PC-3 (cell line): Measurements from ENCODE around the gene DGKB. TPM values are rescaled to one million over a fixed set of nuclear protein-coding genes. Genes with fewer than 3 reads are reported as not detected.

Experiments
- ATAC-seq: fragments of 200-7000 bp; cut with Tn5 transposase; 2 replicates; pipeline ENCODE4 v1.9.1; 2020; ENCODE audit warnings: mild to moderate bottlenecking, moderate library complexity
- BruUV-seq: library from RNA; stranded (reverse); fragments of 400-500 nt; replicated peaks from 2 replicates; lab custom pipeline; 2021; lab: Mats Ljungman, UMichigan
- CTCF ChIA-PET: fragments of 300-600 bp; sonication (Branson Sonifier 250); formaldehyde crosslinking; loops from one replicate; lab custom pipeline; 2022; ENCODE audit warnings: antibody characterized with exemption; lab: Charles Lee
- POLR2A ChIA-PET: fragments of 300-600 bp; sonication (Branson Sonifier 250); formaldehyde crosslinking; loops from one replicate; lab custom pipeline; 2022; ENCODE audit warnings: antibody characterized with exemption; ENCODE audit not compliant: unreplicated experiment; lab: Charles Lee
- DNase-seq: peaks from one replicate; pipeline ENCODE4 v3.0.0-alpha.2; 2015
- H2AFZ ChIP-seq: fragments of 300-600 bp; sonication (generic); 2 replicates; pipeline ENCODE4 v1.6.0; 2016; ENCODE audit warnings: antibody characterized with exemption, low read length
- H3F3A ChIP-seq: fragments of 300-600 bp; sonication (generic); one replicate; pipeline ENCODE4 v1.6.0; 2017; ENCODE audit warnings: antibody characterized with exemption, low read length, control low read depth, mild to moderate bottlenecking; ENCODE audit not compliant: unreplicated experiment
- H3K27ac ChIP-seq: fragments of 300-600 bp; sonication (generic); 2 replicates; pipeline ENCODE4 v1.5.1; 2016; ENCODE audit warnings: mild to moderate bottlenecking, low read length
- H3K27me3 ChIP-seq: fragments of 300-600 bp; sonication (generic); 2 replicates; pipeline ENCODE4 v1.6.1; 2016; ENCODE audit warnings: low read length, mixed read lengths
- H3K36me3 ChIP-seq: fragments of 300-600 bp; sonication (generic); 2 replicates; pipeline ENCODE4 v1.6.1; 2016; ENCODE audit warnings: low read depth, mixed run types, low read length, mixed read lengths
- H3K4me1 ChIP-seq: fragments of 300-600 bp; sonication (generic); 2 replicates; pipeline ENCODE4 v1.5.1; 2016; ENCODE audit warnings: low read length; ENCODE audit not compliant: insufficient read depth
- H3K4me2 ChIP-seq: fragments of 300-600 bp; sonication (generic); 2 replicates; pipeline ENCODE4 v1.6.0; 2016; ENCODE audit warnings: low read length
- H3K4me3 ChIP-seq: fragments of 300-600 bp; sonication (generic); 2 replicates; pipeline ENCODE4 v1.5.1; 2016; ENCODE audit warnings: mild to moderate bottlenecking, low read length, mixed read lengths
- H3K79me2 ChIP-seq: fragments of 300-600 bp; sonication (generic); 2 replicates; pipeline ENCODE4 v1.6.1; 2017; ENCODE audit warnings: low read length, mixed read lengths
- H3K9ac ChIP-seq: fragments of 300-600 bp; sonication (generic); 2 replicates; pipeline ENCODE4 v1.6.0; 2016; ENCODE audit warnings: mild to moderate bottlenecking, low read length
- H3K9me2 ChIP-seq: fragments of 300-600 bp; sonication (generic); replicated peaks from 2 replicates; pipeline ENCODE4 v1.6.1; 2016; ENCODE audit warnings: mixed run types, low read length, mixed read lengths
- H3K9me3 ChIP-seq: fragments of 300-600 bp; sonication (generic); 2 replicates; pipeline ENCODE4 v1.6.1; 2016; ENCODE audit warnings: low read length, mixed read lengths
- H4K20me1 ChIP-seq: fragments of 300-600 bp; sonication (generic); 2 replicates; pipeline ENCODE4 v1.6.1; 2016; ENCODE audit warnings: low read length, mixed read lengths
- CTCF ChIP-seq: fragments of 300-600 bp; sonication (generic); conservative IDR thresholded peaks from 2 replicates; pipeline ENCODE4 v1.5.1; 2017; ENCODE audit warnings: antibody characterized with exemption, low read depth, mild to moderate bottlenecking, low read length
- EZH2 ChIP-seq: fragments of 300-600 bp; sonication (generic); IDR thresholded peaks from one replicate; pipeline ENCODE4 v1.6.1; 2017; ENCODE audit warnings: antibody characterized with exemption, mild to moderate bottlenecking, low read length; ENCODE audit not compliant: unreplicated experiment
- EZH2phosphoT487 ChIP-seq: fragments of 300-600 bp; sonication (generic); IDR thresholded peaks from 2 replicates; pipeline ENCODE4 v1.6.1; 2018; ENCODE audit warnings: mild to moderate bottlenecking, antibody characterized with exemption, low read length, borderline replicate concordance
- intact Hi-C: fragments of 100-400 bp; cut with micrococcal nuclease; formaldehyde crosslinking; loops from 2 replicates; pipeline ENCODE4 v1.9.0; 2023
- total RNA-seq: library from RNA; depleted of rRNA; stranded (reverse); fragments of >200 nt; gene quantifications from 2 replicates; pipeline ENCODE4 v1.2.3, GENCODE V29; 2014

DGKB gene
- total RNA-seq, 1 experiment from 2014 or later = 0.15 TPM

- Histone ChIP-seq H3K9me3 (no peaks in the 10 kb centered on the region), H3K4me3 (no peak overlapping the region; the same call in 1 of the 2 replicates), H3K4me1 (peaks cover 14% of the 10 kb centered on the region), H3K4me2 (peak overlapping the region; percentile 35), H3F3A (no peaks in the 10 kb centered on the region), H3K27me3 (no peaks in the 10 kb centered on the region), H3K27ac (no peak overlapping the region; the same call in 1 of the 2 replicates), H3K9me2 (no peaks in the 10 kb centered on the region), H3K9ac (no peak overlapping the region), H2AFZ (0 out of 2 replicates have a peak overlapping the region, but pooled peaks have one; percentile 5), H4K20me1 (no peaks in the 10 kb centered on the region), H3K79me2 (no peaks in the 10 kb centered on the region), H3K36me3 (no peaks in the 10 kb centered on the region)
- ATAC-seq = peak; percentile 86
- no TSS peak for BruUV-seq
- intact Hi-C loops = loop anchor here (5.0 kb wide), 1 partner anchor 142 kb away; no protein-coding TSS in a partner anchor
- DNase-seq = peak; percentile 38
- TF ChIP-seq CTCF (no peak), EZH2 (no peak)
- ChIA-PET CTCF (interaction anchor here (0.5 kb wide), 1 partner anchor 537 kb away, joined by 4 read pairs; no protein-coding TSS in a partner anchor), POLR2A (interaction anchor here (0.6 kb wide), 1 partner anchor 138 kb away, joined by 8 read pairs; no protein-coding TSS in a partner anchor)
Measured at GRCh38 chr7:14859267-14859666, 43.3 kb downstream of the DGKB start.

- ChIA-PET CTCF (interaction anchor here (0.5 kb wide), 1 partner anchor 538 kb away, joined by 4 read pairs; no protein-coding TSS in a partner anchor), POLR2A (no interaction called here)
- H2AFZ ChIP-seq = 0 out of 2 replicates have a peak overlapping the region, but pooled peaks have one; percentile 5
- no TSS peak for BruUV-seq
- no peaks in the 10 kb centered on the region for H3K79me2 ChIP-seq
- ATAC-seq (peak; percentile 56), DNase-seq (peak; percentile 4)
- no peaks in the 10 kb centered on the region for H4K20me1 ChIP-seq
- peak overlapping the region; percentile 35 for H3K4me2 ChIP-seq
- no peaks in the 10 kb centered on the region for H3K9me3 ChIP-seq
- no peaks in the 10 kb centered on the region for H3K9me2 ChIP-seq
- TF ChIP-seq EZH2 (no peak), EZH2phosphoT487 (no peak), CTCF (no peak)
- no peak overlapping the region; the same call in 1 of the 2 replicates for H3K27ac ChIP-seq
- no peaks in the 10 kb centered on the region for H3K36me3 ChIP-seq
- H3K27me3 ChIP-seq = no peaks in the 10 kb centered on the region
- H3K4me1 ChIP-seq = peaks cover 14% of the 10 kb centered on the region
- H3K4me3 ChIP-seq = peak overlapping the region; percentile 4; the same call in 1 of the 2 replicates
- no peaks in the 10 kb centered on the region for H3F3A ChIP-seq
- no peak overlapping the region for H3K9ac ChIP-seq
- intact Hi-C loops = loop anchor here (5.0 kb wide), 1 partner anchor 142 kb away; no protein-coding TSS in a partner anchor
Measured at GRCh38 chr7:14858866-14859265, 43.7 kb downstream of the DGKB start.

- Histone ChIP-seq H2AFZ (0 out of 2 replicates have a peak overlapping the region, but pooled peaks have one; percentile 5), H3K4me1 (peaks cover 14% of the 10 kb centered on the region), H3K27ac (no peak overlapping the region), H3K9me2 (no peaks in the 10 kb centered on the region), H3K9ac (no peak overlapping the region), H3K79me2 (no peaks in the 10 kb centered on the region), H3K4me2 (peak overlapping the region; percentile 35), H3K36me3 (no peaks in the 10 kb centered on the region), H3K4me3 (no peak overlapping the region), H3K9me3 (no peaks in the 10 kb centered on the region), H3F3A (no peaks in the 10 kb centered on the region), H4K20me1 (no peaks in the 10 kb centered on the region), H3K27me3 (no peaks in the 10 kb centered on the region)
- DNase-seq (no peak), ATAC-seq (no peak)
- ChIA-PET CTCF (no interaction called here), POLR2A (no interaction called here)
- no TSS peak for BruUV-seq
- no peak for TF ChIP-seq EZH2phosphoT487
- TF ChIP-seq EZH2 = no peak
- no peak for TF ChIP-seq CTCF
- intact Hi-C loops = loop anchor here (5.0 kb wide), 1 partner anchor 141 kb away; no protein-coding TSS in a partner anchor
Measured at GRCh38 chr7:14858410-14858809, 44.1 kb downstream of the DGKB start.
